G401 (cell line): Measurements from ENCODE around the gene COPS4. TPM values are rescaled to one million over a fixed set of nuclear protein-coding genes. Genes with fewer than 3 reads are reported as not detected.
A peak's percentile ranks its signal among the peaks of the same experiment; 100 is the strongest.

Experiments
- DNase-seq: peaks from one replicate; pipeline ENCODE4 v3.0.0-alpha.2; 2015; ENCODE audit warnings: low spot score
- in situ Hi-C: cut with HindIII; loops from 2 replicates; pipeline ENCODE4 v1.10.0; 2016; ENCODE audit warnings: low sequenced_read_pairs, mixed read lengths
- total RNA-seq: library from RNA; depleted of rRNA; stranded (reverse); fragments of >200 nt; shearing (Covaris generic); gene quantifications from 2 replicates; pipeline ENCODE4 v1.2.3, GENCODE V29; 2014; rRNA removed

Gene COPS4
- total RNA-seq, 1 experiment from 2014 or later = 173 TPM

DNA sequence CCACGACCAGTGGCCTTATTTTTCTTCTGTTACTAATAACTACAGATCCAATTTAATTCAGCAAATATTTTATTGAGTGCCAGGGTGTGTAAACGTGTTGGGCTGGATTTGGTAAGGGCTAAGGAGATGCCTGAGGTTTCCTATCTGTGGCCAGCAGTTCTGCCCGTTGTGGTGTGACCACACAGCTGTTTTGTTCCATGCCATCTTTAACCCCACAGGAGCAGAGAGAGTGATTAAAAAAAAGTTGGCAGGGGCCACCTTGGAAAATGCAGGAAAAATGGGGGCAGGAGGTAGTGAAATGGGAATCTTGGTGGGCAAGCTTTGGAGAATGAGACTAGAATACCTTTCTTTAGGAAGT is 78.4 kb downstream of the COPS4 start:
- no peak for DNase-seq
- in situ Hi-C loops = no loop called here

DNA sequence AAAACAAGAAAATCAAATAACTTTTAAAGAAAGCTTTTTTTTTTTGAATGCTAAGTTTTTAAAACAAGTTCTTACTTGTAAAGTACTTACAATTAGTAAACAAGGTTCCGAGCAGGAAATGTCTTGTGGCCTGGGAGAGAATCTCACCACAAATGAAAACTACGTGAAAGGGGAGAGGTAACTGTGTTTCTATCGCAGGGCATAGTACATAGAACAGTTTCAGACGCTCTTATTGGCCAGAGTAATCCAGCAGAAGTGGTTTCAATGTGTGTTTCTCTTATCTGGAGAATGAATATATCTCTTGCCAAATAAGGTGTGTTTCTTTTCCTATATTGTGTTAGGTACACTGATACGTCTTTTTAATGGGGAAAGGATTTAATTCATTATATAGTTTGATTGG is 79.6 kb downstream of the COPS4 start, which contains the start of gene PLAC8:
Gene PLAC8 (minus strand): TSS at position 154 of the 400 bp plus-strand sequence. CDS start 6,808 bp downstream, outside the sequence.
- in situ Hi-C loops = no loop called here
- peak; percentile 11 for DNase-seq

DNA sequence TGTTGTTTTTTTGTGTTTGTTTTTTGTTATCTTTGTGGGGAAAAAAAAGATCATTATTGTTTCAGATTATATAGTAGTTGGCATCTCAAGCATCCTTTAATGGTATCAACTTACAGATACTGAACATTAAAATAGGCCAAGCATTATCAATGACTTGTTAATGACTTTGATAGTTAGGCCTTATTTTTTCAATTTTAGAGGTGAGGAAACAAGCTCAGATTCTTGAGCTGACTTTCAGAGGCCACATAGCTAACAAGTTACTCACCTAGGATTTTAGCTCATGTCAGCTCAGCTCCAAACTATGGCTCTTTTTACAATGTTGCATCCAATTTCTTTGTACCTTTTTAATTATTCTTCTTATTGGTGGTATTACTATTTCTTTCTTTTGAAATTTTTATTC is 80.0 kb downstream of the COPS4 start:
- in situ Hi-C loops = no loop called here
- no peak for DNase-seq

DNA sequence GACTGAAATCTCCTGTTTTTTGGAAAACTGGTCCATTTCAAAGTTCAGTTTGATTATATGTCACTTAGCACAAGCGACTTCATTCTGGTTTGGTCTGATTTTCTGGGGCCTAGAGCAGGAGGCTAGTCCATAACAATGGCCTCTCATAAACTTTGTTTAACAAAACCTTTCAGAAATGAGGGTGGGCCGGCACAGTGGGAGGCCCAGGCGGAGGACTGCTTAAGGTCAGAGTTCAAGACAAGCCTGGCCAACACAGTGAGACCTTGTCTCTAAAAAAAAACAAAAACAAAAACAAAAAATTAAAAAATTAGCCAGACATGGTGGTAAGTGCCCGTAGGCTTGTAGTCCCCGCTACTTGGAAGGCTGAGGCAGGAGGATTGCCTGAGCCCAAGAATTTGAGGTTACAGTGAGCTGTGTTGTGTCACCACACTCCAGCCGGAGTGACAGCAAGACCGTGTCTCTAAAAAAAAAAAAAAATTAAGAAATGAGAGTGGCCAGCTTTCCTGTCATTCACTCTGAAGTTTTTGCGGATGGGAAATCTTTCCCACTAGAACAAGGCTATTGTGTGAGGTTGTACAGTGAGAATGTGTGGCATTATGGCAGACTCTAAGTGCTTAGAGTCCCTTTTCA is 80.8 kb downstream of the COPS4 start:
- DNase-seq = no peak
- in situ Hi-C loops = no loop called here

DNA sequence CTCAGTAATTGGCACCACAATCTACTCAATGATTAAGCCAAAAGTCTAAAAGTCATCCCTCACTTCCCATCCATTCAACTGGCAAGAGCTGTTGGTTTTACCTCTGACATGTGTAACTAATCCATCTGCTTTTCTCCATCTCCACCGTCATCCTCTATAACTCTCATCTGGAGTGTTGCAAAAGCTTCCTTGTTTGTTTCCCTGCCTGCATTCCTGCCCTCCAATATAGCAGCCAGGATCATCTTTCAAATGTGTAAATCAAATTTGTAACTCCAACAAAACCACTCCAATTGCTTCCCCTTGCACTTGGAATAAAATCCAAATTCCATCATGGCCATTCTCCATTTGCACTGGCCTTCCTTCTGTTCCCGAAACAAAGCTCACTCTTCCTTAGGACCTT is 83.9 kb downstream of the COPS4 start:
- in situ Hi-C loops = no loop called here

DNA sequence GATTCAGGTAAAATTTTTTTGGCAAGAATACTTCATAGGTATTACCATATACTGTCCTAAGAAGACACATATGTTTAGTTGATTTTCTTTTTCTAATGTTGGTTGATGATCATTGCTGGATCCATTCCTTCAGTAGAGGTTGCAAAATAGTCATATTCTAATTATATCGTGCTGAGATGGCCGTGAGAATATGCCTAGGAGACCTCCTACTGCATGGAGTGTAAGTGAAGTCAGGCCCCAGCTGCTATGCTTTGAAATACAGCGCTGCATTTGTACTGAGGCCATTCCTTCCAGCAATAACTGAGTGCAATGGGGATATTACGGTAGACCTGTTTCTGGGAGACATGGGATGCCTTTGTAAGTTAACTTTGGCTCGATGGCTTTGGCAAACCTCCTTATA is 86.3 kb downstream of the COPS4 start:
- no peak for DNase-seq
- in situ Hi-C loops = no loop called here

More for the DNA sequence above, 83.9 kb downstream of the COPS4 start:
- no peak for DNase-seq

DNA sequence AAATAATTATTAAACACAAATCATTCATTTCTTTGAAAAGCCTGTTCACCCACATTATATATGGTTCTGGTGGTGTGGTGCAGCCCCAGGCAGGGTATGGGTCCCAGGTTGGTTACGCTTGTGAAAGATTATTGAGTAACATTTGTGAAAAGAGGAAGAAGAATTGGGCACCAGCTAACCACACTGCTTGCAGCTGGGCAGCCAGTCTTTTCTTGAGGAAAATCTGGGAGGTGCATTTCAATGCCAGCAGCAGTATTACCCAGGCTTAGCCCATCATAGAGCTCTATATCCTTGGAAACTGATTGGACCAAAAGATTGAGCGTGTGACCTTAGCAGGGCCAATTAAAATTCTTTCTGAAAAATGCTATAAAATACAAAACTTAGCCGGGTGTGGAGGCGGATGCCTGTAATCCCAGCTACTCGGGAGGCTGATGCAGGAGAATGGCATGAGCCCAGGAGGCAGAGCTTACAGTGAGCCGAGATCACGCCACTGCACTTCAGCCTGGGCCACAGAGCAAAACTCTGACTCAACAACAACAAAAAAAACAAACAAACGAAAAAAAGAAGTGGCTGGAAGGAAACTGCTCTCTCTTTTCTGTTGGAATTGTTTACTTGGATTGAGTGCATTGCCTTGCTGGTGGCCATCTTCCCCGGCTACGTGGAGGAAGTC is 89.3 kb downstream of the COPS4 start:
- no peak for DNase-seq
- in situ Hi-C loops = no loop called here

Other genes with a start within 250 kb of the COPS4 start
- gene SCD5, start 236.4 kb upstream of the COPS4 start, total RNA-seq = 10.1 and 10.2 TPM in 2 replicates
- 81.4 and 122 TPM in 2 replicates for gene SEC31A, start 144.0 kb upstream of the COPS4 start, total RNA-seq
- 5.9 and 7.0 TPM in 2 replicates for gene THAP9, start 134.4 kb upstream of the COPS4 start, total RNA-seq
- gene LIN54, start 24.4 kb upstream of the COPS4 start, total RNA-seq = 22.3 and 30.0 TPM in 2 replicates
- 74.0 and 106 TPM in 2 replicates for gene PLAC8, start 79.5 kb downstream of the COPS4 start, total RNA-seq
- gene COQ2, start 249.6 kb downstream of the COPS4 start, total RNA-seq = 43.3 and 46.1 TPM in 2 replicates